Measurements from ENCODE around the gene XCR1.

GRCh38 chr3:45993421-45994027 lies 33.8 kb downstream of the XCR1 start:
- no peak for TF ChIP-seq CTCF (IDR thresholded peaks at IDR 0.05)
- TF ChIP-seq POLR2A (IDR thresholded peaks at IDR 0.05) = no peak
